Measurements from ENCODE around the gene TREH.

DNA sequence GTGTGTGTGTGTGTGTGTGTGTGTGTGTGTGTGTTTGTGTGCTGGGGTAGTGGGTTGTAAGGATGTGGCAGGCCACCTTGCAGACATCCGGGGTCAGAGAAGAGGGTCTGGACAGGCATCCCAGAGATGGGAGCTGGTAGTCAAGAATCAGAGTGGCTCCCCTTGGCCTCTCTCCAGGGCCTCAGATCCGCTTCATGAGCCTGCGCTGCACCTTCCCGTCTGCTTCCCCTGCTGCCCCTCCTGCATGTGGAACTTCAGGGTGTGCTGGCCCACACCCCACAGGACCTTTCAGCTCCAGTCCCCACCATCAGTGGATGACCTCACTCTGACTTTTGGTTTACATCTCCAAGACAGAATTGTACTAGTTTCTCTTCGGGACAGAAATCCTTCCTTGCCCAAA lies 31.2 kb downstream of the TREH start:
- no peak for TF ChIP-seq EZH2 (IDR thresholded peaks at IDR 0.05)
- TF ChIP-seq POLR2AphosphoS5 (IDR thresholded peaks at IDR 0.05; ENCODE audit: borderline replicate concordance, low read depth, low read length) = no peak

All from SK-N-MC (cell line).